Ammon's horn (tissue), 1 donor: ENCODE results near the gene B9D1.
"Not testable (repeated sequence)": the region's sequence is repeated elsewhere in the genome, so short reads cannot be mapped to it uniquely, and the experiment has no call there.

Experiments
- DNase-seq: peaks from one replicate; pipeline ENCODE4 v3.0.0-alpha.2; 2016; ENCODE audit warnings: low spot score

B9D1 gene

GRCh38 chr17:19359151-19359550 lies 3.4 kb downstream of the B9D1 start:
- DNase-seq: no peak

GRCh38 chr17:19357761-19358160 lies 4.8 kb downstream of the B9D1 start:
- no peak for DNase-seq

- no peak for DNase-seq
These were observed 5.2 kb downstream of the B9D1 start for GRCh38 chr17:19357351-19357750.

- DNase-seq: no peak
These were observed 7.8 kb downstream of the B9D1 start for GRCh38 chr17:19354748-19355147.

GRCh38 chr17:19353401-19353800 lies 9.1 kb downstream of the B9D1 start:
- DNase-seq: not testable (repeated sequence)

- no peak for DNase-seq
These were observed 13.7 kb downstream of the B9D1 start for GRCh38 chr17:19348806-19349205.

- no peak for DNase-seq
These were observed 14.4 kb downstream of the B9D1 start for GRCh38 chr17:19348081-19348650.

GRCh38 chr17:19347323-19348080 lies 15.0 kb downstream of the B9D1 start:
- no peak for DNase-seq

GRCh38 chr17:19346351-19347255 lies 15.9 kb downstream of the B9D1 start:
- DNase-seq: peak; percentile 49

- no peak for DNase-seq
These were observed 16.8 kb downstream of the B9D1 start for GRCh38 chr17:19345486-19346350.

GRCh38 chr17:19345067-19345460 lies 17.5 kb downstream of the B9D1 start:
- DNase-seq: no peak

- DNase-seq: no peak
These were observed 18.0 kb downstream of the B9D1 start for GRCh38 chr17:19344311-19345066.

GRCh38 chr17:19343671-19344151 lies 18.8 kb downstream of the B9D1 start:
- DNase-seq: no peak

GRCh38 chr17:19343256-19343630 lies 19.3 kb downstream of the B9D1 start:
- no peak for DNase-seq

GRCh38 chr17:19342611-19343255 lies 19.8 kb downstream of the B9D1 start:
- DNase-seq: no peak

GRCh38 chr17:19341641-19342610 lies 20.6 kb downstream of the B9D1 start:
- DNase-seq: no peak

GRCh38 chr17:19341211-19341631 lies 21.3 kb downstream of the B9D1 start:
- DNase-seq: no peak

GRCh38 chr17:19339341-19339815 lies 23.1 kb downstream of the B9D1 start:
- DNase-seq: no peak
